Fibroblast of mammary gland (primary cell): Measurements from ENCODE around the gene PTPRN2.

Experiments used
- DNase-seq: peaks from one replicate; pipeline ENCODE4 v3.0.0-alpha.2; 2010; ENCODE audit warnings: low read depth
- H3K4me3 ChIP-seq: 2 replicates; pipeline ENCODE4 v1.5.1; 2011; ENCODE audit warnings: low read depth, mild to moderate bottlenecking, low read length, moderate library complexity; ENCODE audit not compliant: control insufficient read depth
- CTCF ChIP-seq: conservative IDR thresholded peaks from 2 replicates; pipeline ENCODE4 v1.5.1; 2011; ENCODE audit warnings: low read depth, low read length, inconsistent platforms; ENCODE audit not compliant: control insufficient read depth, insufficient read depth

PTPRN2 gene

GRCh38 chr7:157544226-157544625 is 1043.4 kb downstream of the PTPRN2 start:
- no peak for DNase-seq
- no peak for TF ChIP-seq CTCF
- no peak overlapping the region for H3K4me3 ChIP-seq

GRCh38 chr7:157543791-157544190 is 1043.8 kb downstream of the PTPRN2 start:
- no peak overlapping the region for H3K4me3 ChIP-seq
- TF ChIP-seq CTCF, result no peak

GRCh38 chr7:157543276-157543675 is 1044.3 kb downstream of the PTPRN2 start:
- no peak for DNase-seq
- no peak for TF ChIP-seq CTCF
- H3K4me3 ChIP-seq, result no peak overlapping the region

More at GRCh38 chr7:157543791-157544190, 1043.8 kb downstream of the PTPRN2 start:
- DNase-seq, result no peak

- DNase-seq, result no peak
- H3K4me3 ChIP-seq, result no peak overlapping the region
- TF ChIP-seq CTCF, result no peak
Observed at GRCh38 chr7:157542068-157543021, 1045.3 kb downstream of the PTPRN2 start.

- H3K4me3 ChIP-seq, result no peak overlapping the region
- no peak for TF ChIP-seq CTCF
- no peak for DNase-seq
Observed at GRCh38 chr7:157541295-157542067, 1046.1 kb downstream of the PTPRN2 start.

- no peak for DNase-seq
- TF ChIP-seq CTCF, result no peak
- no peak overlapping the region for H3K4me3 ChIP-seq
Observed at GRCh38 chr7:157540606-157541294, 1046.9 kb downstream of the PTPRN2 start.
